ENCODE data around the gene UST. TPM values are rescaled to one million over a fixed set of nuclear protein-coding genes. Genes with fewer than 3 reads are reported as not detected.
A peak's percentile ranks its signal among the peaks of the same experiment; 100 is the strongest.

Gene UST
- total and polyA plus RNA-seq, 9 of the 15 experiments (the other 6 are each of a cell fraction or from before 2014, with no cell fraction given): 0.04 to 0.10 TPM; not detected in 7

GRCh38 chr6:149114167-149114566, 367.3 kb downstream of the UST start (continued):
- no peak for TF ChIP-seq CUX1 (CRISPR knock-in tag; IDR thresholded peaks at IDR 0.05)

- Histone ChIP-seq H3K9me1 (ENCODE audit: control insufficient read depth, insufficient read depth, low read length) (no peaks in the 10 kb centered on the region), H3K4me3 (no peak overlapping the region), H3K4me2 (ENCODE audit: insufficient read depth, low read length) (peak overlapping the region; percentile 64), H2AFZ (ENCODE audit: low read depth, low read length) (peak overlapping the region; percentile 76), H4K20me1 (replicated peaks; ENCODE audit: control insufficient read depth, insufficient read depth, low read length) (no peaks in the 10 kb centered on the region), H3K36me3 (ENCODE audit: control insufficient read depth, insufficient read depth, low read length) (no peaks in the 10 kb centered on the region), H3K27ac (ENCODE audit: extremely low read depth, low read depth, low read length) (peak overlapping the region; percentile 91), H3K27me3 (ENCODE audit: control insufficient read depth in 2 of 2, insufficient read depth in 2 of 2, low read length in 2 of 2) (no peaks in the 10 kb centered on the region), H3K79me2 (ENCODE audit: control insufficient read depth, insufficient read depth, low read length) (no peaks in the 10 kb centered on the region), H3K9ac (ENCODE audit: insufficient read depth in 1 of 2, low read depth in 2 of 2, low read length in 2 of 2) (peak overlapping the region; percentile 28 to 68; a peak in 3 of 4 replicates), H3K9me3 (replicated peaks; ENCODE audit: control insufficient read depth, insufficient read depth, low read depth, low read length) (0 out of 2 replicates have a peak, but pooled peaks cover 5% of the 10 kb centered on the region), H3K4me1 (replicated peaks in 1 of 2; ENCODE audit: control insufficient read depth in 2 of 2, insufficient read depth in 2 of 2, low read length in 2 of 2) (peaks cover 12 to 37% of the 10 kb centered on the region in 2 experiments; a peak in 4 of 5 replicates)
- POLR2A ChIA-PET: interaction anchor here (0.9 to 2.4 kb wide), 3 partner anchors 10 to 21 kb away, joined by 3 to 7 read pairs (median 6); no protein-coding TSS in a partner anchor
- DNase-seq (ENCODE audit: extremely low read depth in 1 of 4, low spot score in 3 of 4) (peak; percentile 61 to 84 (median 67)), FAIRE-seq (peak; percentile 77), ATAC-seq (peak; percentile 85)
- in situ Hi-C loops (cut with MboI): no loop called here
- 27% methylated on average over 3 of the region's 3 CpGs for WGBS (ENCODE audit: insufficient coverage, low coverage, missing lambda C conversion rate)
- CTCF ChIA-PET (ENCODE audit: low intra/inter-chr PET ratio): no interaction called here
- intact Hi-C loops (cut with micrococcal nuclease): no loop called here
- TSS peak; percentile 50 for BruUV-seq (replicated peaks)
- TF ChIP-seq CBFA2T2 (conservative IDR thresholded peaks at IDR 0.05) (peak; percentile 82), ZNF507 (tag; conservative IDR thresholded peaks at IDR 0.05) (no peak), DIDO1 (tag; IDR thresholded peaks at IDR 0.05; ENCODE audit: low read depth) (no peak), ZNF212 (CRISPR knock-in tag; IDR thresholded peaks at IDR 0.05) (no peak), ILF3 (IDR thresholded peaks at IDR 0.05; ENCODE audit: borderline replicate concordance) (0 out of 2 replicates have a peak, but pooled peaks have one; percentile 40), NRF1 (conservative IDR thresholded peaks at IDR 0.05 in 1 of 2, IDR thresholded peaks at IDR 0.05 in 1 of 2) (0 out of 4 replicates have a peak, but pooled peaks of 1 of the 2 experiments have one; percentile 14), ETV6 (IDR thresholded peaks at IDR 0.05; ENCODE audit: borderline replicate concordance in 1 of 2, low read depth in 2 of 2, low read length in 1 of 2) (no peak), ETV6 (CRISPR knock-in tag; IDR thresholded peaks at IDR 0.05; ENCODE audit: borderline replicate concordance) (no peak), WHSC1 (IDR thresholded peaks at IDR 0.05; ENCODE audit: low read length) (no peak), JUND (IDR thresholded peaks at IDR 0.05; ENCODE audit: borderline replicate concordance, low read depth, low read length) (peak; percentile 94), JUND (tag; IDR thresholded peaks at IDR 0.05; ENCODE audit: borderline replicate concordance, low read depth, low read length) (peak; percentile 92; the same call in 2 of the 3 replicates)
Measured at GRCh38 chr6:149118737-149119653, 372.2 kb downstream of the UST start.
